Thoracic aorta (tissue), 2 donors: ENCODE measurements around the gene CERK. TPM values are rescaled to one million over a fixed set of nuclear protein-coding genes. Genes with fewer than 3 reads are reported as not detected.

ENCODE experiments used
- ATAC-seq: fragments of 150-250 bp; one replicate; pipeline ENCODE4 v1.8.0; 2017; ENCODE audit warnings: low read depth; ENCODE audit not compliant: insufficient number of reproducible peaks, low FRiP score
- DNase-seq: peaks from one replicate; pipeline ENCODE4 v3.0.0-alpha.2; 2020; ENCODE audit warnings: low spot score
- H3K27ac ChIP-seq, 2 donors: fragments of 200-600 bp; sonication (generic); 1 replicate in 1 of 2; 2 replicates in 1 of 2; pipeline ENCODE4 v1.5.1; 2016; ENCODE audit warnings: mild to moderate bottlenecking in 2 of 2, moderate library complexity in 2 of 2
- H3K27me3 ChIP-seq: fragments of 200-600 bp; sonication (generic); replicated peaks from 2 replicates; pipeline ENCODE4 v1.6.0; 2016; ENCODE audit warnings: mild to moderate bottlenecking; ENCODE audit not compliant: insufficient read depth
- H3K36me3 ChIP-seq: fragments of 200-600 bp; sonication (generic); one replicate; pipeline ENCODE4 v1.5.1; 2016
- H3K4me1 ChIP-seq, 2 donors: fragments of 200-600 bp; sonication (generic); 1 replicate in 1 of 2; 2 replicates in 1 of 2; pipeline versions ENCODE4 v1.5.1 to v1.6.0; 2016; ENCODE audit warnings: low read depth in 2 of 2, mild to moderate bottlenecking in 1 of 2; ENCODE audit not compliant: control insufficient read depth in 1 of 2
- H3K4me3 ChIP-seq: fragments of 200-600 bp; sonication (generic); 2 replicates; pipeline ENCODE4 v1.5.1; 2016; ENCODE audit warnings: mild to moderate bottlenecking
- H3K9me3 ChIP-seq: fragments of 200-600 bp; sonication (generic); 2 replicates; pipeline ENCODE4 v1.5.1; 2016
- CTCF ChIP-seq: fragments of 200-600 bp; sonication (generic); IDR thresholded peaks from one replicate; pipeline ENCODE4 v1.5.1; 2019; ENCODE audit warnings: antibody characterized with exemption
- total RNA-seq, 2 donors: library from RNA; depleted of rRNA; stranded (reverse); fragments of >200 nt; gene quantifications; one replicate each; pipeline versions ENCODE4 v1.1.0 to v1.2.3, GENCODE V29; 2016

CERK gene
- total RNA-seq, 2 donors from 2014 or later, result 65.5 to 72.8 TPM

GRCh38 chr22:46731246-46732040 is 6.6 kb downstream of the CERK start:
- Histone ChIP-seq H3K9me3 (no peaks in the 10 kb centered on the region), H3K27me3 (no peaks in the 10 kb centered on the region), H3K4me1 (peaks cover 18 to 36% of the 10 kb centered on the region in 2 donors), H3K36me3 (peaks cover 4% of the 10 kb centered on the region), H3K27ac (no peak overlapping the region), H3K4me3 (no peak overlapping the region)
- DNase-seq (no peak), ATAC-seq (no peak)
- TF ChIP-seq CTCF, result no peak

GRCh38 chr22:46730568-46731245 is 7.3 kb downstream of the CERK start:
- H3K27me3 ChIP-seq, result no peaks in the 10 kb centered on the region
- no peak overlapping the region for H3K4me3 ChIP-seq
- no peak overlapping the region for H3K27ac ChIP-seq
- peaks cover 12 to 28% of the 10 kb centered on the region in 2 donors for H3K4me1 ChIP-seq
- ATAC-seq (no peak), DNase-seq (no peak)
- peaks cover 4% of the 10 kb centered on the region for H3K36me3 ChIP-seq
- H3K9me3 ChIP-seq, result no peaks in the 10 kb centered on the region
- no peak for TF ChIP-seq CTCF

- H3K4me1 ChIP-seq, result peaks cover 0 to 11% of the 10 kb centered on the region in 2 donors
- ATAC-seq (no peak), DNase-seq (no peak)
- TF ChIP-seq CTCF, result no peak
- no peak overlapping the region for H3K27ac ChIP-seq
- H3K36me3 ChIP-seq, result peaks cover 4% of the 10 kb centered on the region
- no peaks in the 10 kb centered on the region for H3K27me3 ChIP-seq
- no peak overlapping the region for H3K4me3 ChIP-seq
- H3K9me3 ChIP-seq, result no peaks in the 10 kb centered on the region
Observed at GRCh38 chr22:46728470-46728869, 9.6 kb downstream of the CERK start.

- no peak for DNase-seq
- Histone ChIP-seq H3K4me1 (peaks cover 0 to 11% of the 10 kb centered on the region in 2 donors), H3K36me3 (peaks cover 4% of the 10 kb centered on the region), H3K4me3 (no peak overlapping the region), H3K9me3 (no peaks in the 10 kb centered on the region), H3K27ac (no peak overlapping the region), H3K27me3 (no peaks in the 10 kb centered on the region)
- TF ChIP-seq CTCF, result no peak
- ATAC-seq, result no peak
Observed at GRCh38 chr22:46727813-46728364, 10.2 kb downstream of the CERK start.

- Histone ChIP-seq H3K4me3 (no peak overlapping the region), H3K27me3 (no peaks in the 10 kb centered on the region), H3K27ac (no peak overlapping the region), H3K4me1 (peaks cover 0 to 11% of the 10 kb centered on the region in 2 donors), H3K9me3 (no peaks in the 10 kb centered on the region), H3K36me3 (peaks cover 3% of the 10 kb centered on the region)
- TF ChIP-seq CTCF, result no peak
- DNase-seq (no peak), ATAC-seq (no peak)
Observed at GRCh38 chr22:46726986-46727317, 11.1 kb downstream of the CERK start.
